Neural cell (in vitro differentiated cells): ENCODE data around the gene THRAP3.

Experiments used
- EP300 ChIP-seq: fragments of 450-650 bp; conservative IDR thresholded peaks from 2 replicates; pipeline ENCODE4 v1.6.1; 2014; ENCODE audit warnings: antibody characterized with exemption, mild to moderate bottlenecking, moderate library complexity; ENCODE audit not compliant: poor library complexity, severe bottlenecking
- EZH2 ChIP-seq: fragments of 200-600, 300-800 bp; shearing (Covaris generic), sonication (generic); IDR thresholded peaks from 2 replicates; pipeline ENCODE4 v1.6.1; 2014; ENCODE audit warnings: antibody characterized with exemption, low read length, borderline replicate concordance, mild to moderate bottlenecking; ENCODE audit not compliant: insufficient read depth, poor library complexity, severe bottlenecking
- POLR2AphosphoS5 ChIP-seq: IDR thresholded peaks from 2 replicates; pipeline ENCODE4 v1.6.1; 2012
- RAD21 ChIP-seq: fragments of 450-650 bp; conservative IDR thresholded peaks from 2 replicates; pipeline ENCODE4 v1.6.1; 2014; ENCODE audit warnings: antibody characterized with exemption, mild to moderate bottlenecking, moderate library complexity
- SMC3 ChIP-seq: fragments of 450-650 bp; conservative IDR thresholded peaks from 2 replicates; pipeline ENCODE4 v1.6.1; 2014; ENCODE audit warnings: antibody characterized with exemption, mild to moderate bottlenecking, moderate library complexity; ENCODE audit not compliant: poor library complexity
- TAF1 ChIP-seq: IDR thresholded peaks from 2 replicates; pipeline ENCODE4 v1.6.1; 2012; ENCODE audit warnings: low read depth
- TF ChIP-seq, protein P1 (sequence below): fragments of 450-650 bp; IDR thresholded peaks from 2 replicates; pipeline ENCODE4 v1.5.1; 2014; ENCODE audit warnings: antibody characterized with exemption, mild to moderate bottlenecking, moderate library complexity; ENCODE audit not compliant: poor library complexity, severe bottlenecking

DNA sequence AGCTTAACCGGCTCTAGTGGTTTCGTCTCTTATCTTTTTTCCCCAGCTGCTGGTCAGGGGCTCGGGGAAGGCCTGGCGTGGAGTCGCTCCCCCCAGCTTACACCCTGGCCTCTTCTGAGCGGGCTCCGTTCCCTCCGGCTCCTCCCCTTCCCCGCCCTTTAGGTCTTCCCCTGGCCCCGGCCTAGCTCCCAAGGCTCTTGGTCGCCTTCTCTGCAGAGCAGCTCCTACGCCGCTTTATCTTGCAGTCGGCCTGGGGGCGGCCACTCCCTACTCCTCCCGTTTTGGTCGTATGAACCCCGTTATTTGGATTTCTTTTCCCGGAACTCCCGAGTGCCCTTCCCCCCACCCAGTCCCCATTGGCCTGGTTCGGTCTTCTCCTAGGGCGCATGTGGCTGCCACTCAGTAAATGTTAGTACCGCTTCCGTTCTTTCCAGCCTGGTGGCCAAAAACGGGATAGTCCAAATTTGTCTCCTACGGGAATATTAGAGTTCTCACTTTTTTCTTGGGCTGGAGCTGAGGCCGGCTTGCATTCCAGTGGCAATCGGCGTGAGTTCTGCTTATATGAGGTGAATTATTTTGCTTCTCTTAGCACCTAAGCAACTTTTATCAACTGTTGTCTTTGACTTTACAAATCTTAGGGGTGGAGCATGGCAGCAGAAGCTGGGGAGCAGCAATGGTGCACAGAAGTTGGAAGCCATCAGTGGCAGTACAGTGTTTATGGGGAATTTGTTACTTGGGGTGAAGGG lies 467 bp downstream of the THRAP3 start:
- TF ChIP-seq, protein P1, sequence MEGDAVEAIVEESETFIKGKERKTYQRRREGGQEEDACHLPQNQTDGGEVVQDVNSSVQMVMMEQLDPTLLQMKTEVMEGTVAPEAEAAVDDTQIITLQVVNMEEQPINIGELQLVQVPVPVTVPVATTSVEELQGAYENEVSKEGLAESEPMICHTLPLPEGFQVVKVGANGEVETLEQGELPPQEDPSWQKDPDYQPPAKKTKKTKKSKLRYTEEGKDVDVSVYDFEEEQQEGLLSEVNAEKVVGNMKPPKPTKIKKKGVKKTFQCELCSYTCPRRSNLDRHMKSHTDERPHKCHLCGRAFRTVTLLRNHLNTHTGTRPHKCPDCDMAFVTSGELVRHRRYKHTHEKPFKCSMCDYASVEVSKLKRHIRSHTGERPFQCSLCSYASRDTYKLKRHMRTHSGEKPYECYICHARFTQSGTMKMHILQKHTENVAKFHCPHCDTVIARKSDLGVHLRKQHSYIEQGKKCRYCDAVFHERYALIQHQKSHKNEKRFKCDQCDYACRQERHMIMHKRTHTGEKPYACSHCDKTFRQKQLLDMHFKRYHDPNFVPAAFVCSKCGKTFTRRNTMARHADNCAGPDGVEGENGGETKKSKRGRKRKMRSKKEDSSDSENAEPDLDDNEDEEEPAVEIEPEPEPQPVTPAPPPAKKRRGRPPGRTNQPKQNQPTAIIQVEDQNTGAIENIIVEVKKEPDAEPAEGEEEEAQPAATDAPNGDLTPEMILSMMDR, result peak; percentile 44
- TF ChIP-seq TAF1 (no peak), RAD21 (no peak), EP300 (no peak), EZH2 (no peak), SMC3 (no peak), POLR2AphosphoS5 (no peak)
